HG03457 (cell line): ENCODE results near the gene SLC36A4.
"Not testable (repeated sequence)": the region's sequence is repeated elsewhere in the genome, so short reads cannot be mapped to it uniquely, and the experiment has no call there.

Experiments
- ATAC-seq: cut with Tn5 transposase; IDR thresholded peaks from one replicate; pipeline ENCODE4 v1.9.1; 2021; ENCODE audit warnings: moderate number of reproducible peaks; ENCODE audit not compliant: unreplicated experiment

The SLC36A4 gene

DNA sequence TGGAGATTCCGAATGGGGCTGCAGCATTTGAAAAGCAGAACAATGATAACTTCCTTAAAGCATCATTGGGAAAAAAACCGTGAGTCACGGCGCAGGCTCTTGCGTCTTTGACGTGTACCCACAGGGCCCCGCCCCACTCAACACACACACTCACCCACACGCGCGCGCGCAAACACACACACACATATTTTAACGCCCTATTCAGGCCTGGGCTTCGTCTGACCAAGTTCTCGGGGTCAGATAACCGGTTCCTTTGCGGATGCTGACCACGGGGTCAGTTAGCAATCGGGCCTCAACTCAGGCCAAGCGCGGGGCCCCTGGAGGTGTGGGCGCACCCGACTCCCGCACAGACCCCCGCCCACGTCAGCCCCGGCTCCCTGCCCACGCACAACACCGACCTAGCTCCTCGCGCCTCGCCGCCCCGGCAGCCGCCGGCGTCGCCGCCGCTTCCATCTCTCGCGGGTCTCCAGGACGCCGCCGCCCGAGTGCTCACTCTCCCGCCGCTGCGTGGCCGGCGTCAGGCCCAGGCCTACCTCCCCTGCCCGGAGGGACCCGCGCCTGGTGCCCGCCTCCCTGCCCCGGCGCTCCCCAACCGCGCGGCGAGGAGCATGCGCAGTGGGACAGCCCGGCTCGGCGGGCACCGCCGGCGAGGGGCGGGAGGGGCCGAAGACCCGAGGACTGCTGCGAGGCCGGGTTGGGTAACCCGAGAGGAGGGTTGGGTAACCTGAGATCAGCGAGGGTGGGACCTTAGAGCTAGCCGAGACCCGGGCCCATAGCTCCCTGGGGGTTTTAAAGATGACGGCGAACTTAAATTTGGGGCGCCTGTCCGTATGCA lies at the start of gene SLC36A4:
SLC36A4 (minus strand) TSS at position 612 of the 835 bp plus-strand sequence; CDS start at position 453, 159 bp downstream.
- ATAC-seq, result peak; percentile 88

DNA sequence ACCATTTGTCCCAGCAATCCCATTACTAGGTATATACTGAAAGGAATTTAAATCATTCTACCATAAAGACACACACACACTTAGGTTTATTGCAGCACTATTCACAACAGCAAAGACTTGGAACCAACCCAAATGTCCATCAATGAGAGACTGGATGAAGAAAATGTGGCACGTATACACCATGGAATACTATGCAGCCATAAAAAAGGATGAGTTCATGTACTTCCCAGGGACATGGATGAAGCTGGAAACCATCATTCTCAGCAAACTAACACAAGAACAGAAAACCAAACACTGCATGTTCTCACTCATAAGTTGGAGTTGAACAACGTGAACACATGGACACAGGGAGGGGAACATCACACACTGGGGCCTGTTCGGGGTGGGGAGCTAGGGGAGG lies 49.0 kb upstream of the SLC36A4 start:
- ATAC-seq, result not testable (repeated sequence)

DNA sequence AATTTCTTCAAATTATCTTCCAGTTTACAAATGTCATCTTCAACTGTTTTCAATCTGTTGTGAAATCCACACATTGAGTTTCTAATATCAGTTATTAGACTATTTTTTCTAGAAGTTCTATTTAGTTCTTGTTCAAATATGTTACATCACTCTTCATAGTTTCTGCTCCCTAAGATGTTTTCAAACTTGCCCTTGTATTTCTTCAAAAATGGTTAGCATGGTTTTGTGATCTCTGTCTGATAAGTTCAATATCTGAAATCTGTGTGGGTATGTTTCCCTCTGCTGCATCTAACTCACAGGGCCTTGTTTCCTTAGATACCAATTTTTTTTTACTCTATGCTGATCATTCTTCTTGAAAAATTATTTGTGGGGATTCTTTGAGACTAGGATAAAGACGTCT lies 46.2 kb upstream of the SLC36A4 start:
- no peak for ATAC-seq

DNA sequence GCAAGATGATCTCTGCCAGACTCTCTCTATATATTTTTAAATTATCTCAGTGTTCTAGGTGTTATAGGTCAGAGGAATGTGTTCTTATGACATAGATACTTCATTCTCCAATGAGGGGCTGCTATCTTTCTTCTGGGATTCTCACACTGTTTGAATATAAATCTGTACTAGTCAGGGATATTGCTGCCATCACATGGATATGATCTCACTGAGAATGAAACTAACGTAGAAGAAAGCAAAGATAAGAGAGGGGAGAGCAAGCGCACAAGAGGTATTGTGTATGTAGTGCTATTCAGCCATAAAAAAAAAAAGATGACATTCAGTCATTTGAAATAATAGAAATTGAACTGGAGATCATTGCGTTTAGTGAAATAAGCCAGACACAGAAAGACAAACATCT lies 42.2 kb upstream of the SLC36A4 start:
- ATAC-seq, result no peak

DNA sequence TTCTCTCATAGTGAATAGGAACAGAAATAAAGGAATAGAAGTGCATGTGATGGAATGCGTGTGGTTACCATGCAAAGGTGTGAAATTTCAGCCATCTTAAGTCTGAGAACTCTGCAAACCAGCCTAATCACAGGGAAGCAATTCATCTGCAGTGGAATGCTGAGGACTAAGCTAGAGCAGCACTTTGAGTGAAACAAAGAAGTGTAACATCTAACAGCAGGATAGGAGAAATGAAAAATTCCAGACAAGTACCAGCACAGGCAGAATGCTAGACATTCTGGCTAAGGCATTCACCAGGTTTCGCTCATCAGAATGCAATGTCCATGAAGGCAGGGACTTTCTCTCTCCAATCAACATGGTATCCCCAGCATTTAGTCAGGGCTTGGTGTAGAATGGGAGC lies 41.2 kb upstream of the SLC36A4 start:
- ATAC-seq, result no peak

DNA sequence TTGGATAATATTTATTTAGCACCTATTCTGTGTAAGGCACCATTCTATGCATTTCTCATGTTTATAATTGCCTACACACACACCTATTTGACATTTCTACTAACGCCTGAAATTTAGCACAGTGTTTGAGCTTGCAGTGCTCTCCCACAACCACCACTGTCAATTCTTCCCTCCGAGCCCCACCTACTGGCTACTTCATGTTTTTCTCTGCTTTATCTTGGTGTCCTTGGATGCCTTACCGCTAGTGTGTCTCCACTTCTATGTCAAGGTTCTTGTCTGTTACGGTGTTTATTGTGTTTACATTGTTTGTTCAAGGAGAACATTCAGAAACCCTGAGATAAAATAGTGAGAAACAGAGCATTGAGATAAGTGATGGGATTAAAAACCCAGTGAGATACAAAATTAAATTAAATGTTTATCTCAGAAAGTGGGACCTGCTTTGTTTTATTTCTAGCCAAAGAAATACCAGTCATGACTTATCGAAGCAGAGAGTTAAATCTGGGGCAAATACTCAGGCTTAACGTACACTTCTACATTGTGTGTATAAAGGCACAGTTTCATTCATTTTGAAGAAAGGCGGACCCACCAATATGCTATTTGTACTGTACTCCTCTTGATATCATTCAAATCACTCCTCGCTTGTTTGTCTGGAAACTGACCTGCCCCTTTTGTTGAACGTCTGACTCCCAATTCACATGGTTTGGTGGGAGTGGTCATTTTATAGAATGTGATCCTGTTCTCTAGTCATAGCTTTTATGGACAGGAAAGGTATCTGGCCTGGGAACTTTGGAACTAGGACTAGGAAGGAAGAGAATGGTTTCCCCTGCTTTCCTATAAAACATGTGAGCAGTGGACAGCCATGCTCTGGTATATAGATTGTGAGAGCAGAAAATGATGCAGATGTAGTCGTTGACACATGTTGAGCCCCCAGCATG lies 39.2 kb upstream of the SLC36A4 start:
- ATAC-seq, result no peak

DNA sequence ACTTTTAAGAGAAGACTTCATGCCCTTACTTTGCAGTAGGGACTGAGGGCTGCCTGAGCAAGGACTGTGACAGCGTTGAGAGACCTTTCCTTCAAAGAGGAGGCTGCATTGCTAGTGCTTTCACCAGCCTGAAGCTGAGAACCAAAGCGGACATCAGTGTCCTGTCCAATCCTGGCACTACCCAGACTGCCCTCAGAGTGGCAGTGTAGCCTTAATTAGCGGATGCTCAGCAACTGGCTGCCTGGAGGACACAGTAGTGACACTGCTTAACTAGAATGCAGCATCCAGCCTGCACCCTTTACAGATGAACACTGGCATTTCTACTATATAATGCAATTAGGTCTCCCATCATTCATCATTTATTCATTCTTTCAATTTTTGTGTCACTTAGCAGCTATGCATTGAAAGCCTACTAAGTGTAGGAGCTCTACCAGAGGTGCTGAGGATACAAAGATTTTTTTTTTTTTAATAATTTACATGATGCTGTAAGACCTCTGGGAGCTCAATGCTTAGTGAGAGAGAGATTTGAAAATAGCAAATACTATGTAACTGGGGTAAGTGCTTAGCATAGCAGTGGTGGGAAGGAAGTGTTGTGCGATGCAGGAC lies 36.9 kb upstream of the SLC36A4 start:
- ATAC-seq, result peak; percentile 97

DNA sequence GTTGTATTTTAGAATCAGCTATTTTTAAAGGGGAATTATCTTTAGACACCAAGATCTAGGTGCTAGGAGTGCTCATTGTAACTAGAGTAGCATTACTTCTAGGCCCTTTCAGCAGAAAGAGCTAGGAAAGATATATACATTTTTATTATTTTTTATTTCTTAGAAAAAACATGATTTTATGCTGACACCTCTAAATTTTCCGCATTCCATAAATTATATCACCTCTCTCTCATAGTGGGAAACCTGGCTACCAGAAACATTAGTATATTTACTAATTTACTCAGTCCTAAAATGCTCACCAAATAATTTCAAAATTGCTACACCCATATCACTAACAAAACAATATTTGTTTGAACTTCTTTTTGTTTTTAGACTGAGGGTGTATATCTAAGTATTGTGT lies 32.1 kb upstream of the SLC36A4 start:
- no peak for ATAC-seq

DNA sequence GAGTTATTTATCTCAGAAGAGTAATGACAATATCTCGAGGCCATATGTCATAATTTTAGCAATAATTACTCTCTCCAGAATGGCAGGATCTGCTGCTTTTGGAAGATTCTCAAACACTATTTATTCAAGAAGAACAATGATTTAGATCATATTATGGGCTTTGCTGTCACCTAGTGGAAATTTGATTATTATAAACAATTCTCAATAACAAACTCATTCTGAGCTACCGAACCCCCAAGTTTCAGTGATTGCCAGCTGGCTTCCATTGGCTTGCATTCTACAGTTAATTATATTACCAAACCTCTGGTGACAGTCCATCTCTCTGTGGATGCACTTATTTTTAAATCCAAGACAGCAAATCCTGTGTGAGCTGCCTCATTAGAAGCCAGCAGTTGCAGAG lies 27.9 kb upstream of the SLC36A4 start:
- no peak for ATAC-seq

DNA sequence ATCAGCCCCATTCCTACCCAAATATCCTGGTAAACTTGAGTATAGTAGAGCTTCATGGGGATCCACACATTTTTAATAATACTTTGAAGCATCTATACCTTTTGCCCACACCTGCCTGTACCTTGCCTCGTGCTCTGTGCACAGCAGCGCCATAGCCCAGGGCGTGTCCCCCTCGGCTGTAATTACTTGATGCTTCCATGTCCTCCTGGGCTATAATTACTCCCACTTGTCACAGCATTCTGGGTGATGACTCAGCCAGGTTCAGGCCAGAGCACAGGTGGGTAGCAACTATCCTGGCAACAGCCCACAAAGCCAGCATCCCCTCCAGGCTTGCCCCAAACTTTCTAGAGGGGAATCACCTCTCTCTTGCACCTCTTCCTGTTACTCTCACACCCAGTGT lies 23.7 kb upstream of the SLC36A4 start:
- no peak for ATAC-seq

DNA sequence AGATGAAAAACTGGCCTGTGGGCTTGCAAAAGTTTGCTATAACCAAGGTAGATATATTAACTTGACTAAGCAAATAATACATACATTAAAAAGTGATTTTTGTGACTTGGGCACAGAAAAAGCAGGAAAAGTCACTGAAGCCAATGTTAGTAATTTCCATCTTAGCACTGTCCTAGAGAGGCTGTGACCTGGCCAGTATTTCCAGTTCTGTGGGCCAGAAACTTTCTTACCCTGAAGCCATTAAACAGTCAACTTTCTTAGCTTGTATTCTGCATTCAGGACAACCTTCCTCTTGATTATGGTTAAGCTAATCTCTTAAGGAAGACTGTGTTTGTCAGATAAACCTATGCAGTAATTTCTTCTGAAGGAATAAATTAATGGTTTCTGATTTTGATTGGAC lies 22.3 kb upstream of the SLC36A4 start:
- ATAC-seq, result no peak

DNA sequence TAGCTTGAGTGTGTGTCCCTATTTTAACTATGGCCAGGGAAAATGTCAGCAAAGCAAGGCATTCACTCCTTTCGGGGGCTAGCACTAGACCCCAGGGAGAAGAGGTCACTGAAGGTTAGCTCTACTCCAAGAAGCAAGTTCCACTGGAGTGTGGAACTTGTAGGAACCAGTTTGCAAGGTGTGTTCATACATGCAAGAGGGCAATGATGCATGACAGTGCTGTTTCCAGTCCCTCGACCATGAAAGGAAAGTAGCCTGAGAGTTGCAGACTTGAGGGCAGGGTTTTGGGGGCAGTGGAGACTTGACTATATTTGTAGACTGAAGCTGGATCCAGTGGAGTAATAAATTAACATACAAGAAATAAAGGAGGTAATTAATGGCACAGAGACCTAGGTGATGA lies 21.6 kb upstream of the SLC36A4 start:
- no peak for ATAC-seq

DNA sequence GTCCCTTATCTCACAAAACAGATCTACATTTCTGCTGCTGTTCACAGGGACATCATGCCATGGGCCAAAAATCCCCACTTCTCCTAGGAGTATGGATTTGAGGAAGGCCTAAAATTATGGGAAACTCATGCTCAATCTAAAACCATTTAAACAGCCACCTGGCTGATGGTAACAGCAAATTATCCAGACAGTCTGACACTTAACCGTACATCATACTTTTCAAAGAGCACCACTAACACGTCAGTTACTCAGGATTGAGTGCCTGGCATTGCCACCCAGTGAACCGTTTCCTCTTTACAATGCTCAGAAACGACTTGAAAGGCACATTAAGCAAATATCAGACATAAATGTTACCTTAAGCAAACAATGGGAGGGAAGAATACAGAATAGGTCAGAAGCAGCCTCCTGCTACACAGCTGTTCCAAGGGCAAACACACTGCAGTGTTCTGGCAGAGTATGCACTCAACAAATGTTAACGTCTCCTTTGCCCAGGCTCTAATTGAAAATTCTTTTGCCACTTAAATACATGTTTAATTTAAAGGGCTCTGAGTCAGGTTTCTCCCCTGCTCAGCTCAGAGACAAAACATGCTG lies 18.8 kb upstream of the SLC36A4 start:
- no peak for ATAC-seq

DNA sequence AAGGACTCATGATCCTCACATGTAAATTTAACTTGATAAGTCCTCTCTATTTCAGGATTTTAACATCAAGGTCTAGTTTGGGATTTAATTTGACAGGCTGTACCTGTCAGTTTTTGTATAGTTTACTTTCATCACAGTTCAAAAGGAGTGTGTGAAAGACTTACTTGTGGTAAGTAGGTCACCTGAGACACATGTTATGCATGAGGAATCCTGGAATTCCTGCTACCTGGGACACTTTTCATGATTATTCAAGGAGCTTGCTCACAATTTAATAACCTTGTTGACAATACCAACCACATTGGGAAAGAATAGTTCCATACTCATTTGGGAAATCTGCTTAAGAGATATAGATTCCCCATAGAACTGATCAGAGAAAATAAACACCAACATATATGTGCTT lies 15.8 kb upstream of the SLC36A4 start:
- ATAC-seq, result no peak

DNA sequence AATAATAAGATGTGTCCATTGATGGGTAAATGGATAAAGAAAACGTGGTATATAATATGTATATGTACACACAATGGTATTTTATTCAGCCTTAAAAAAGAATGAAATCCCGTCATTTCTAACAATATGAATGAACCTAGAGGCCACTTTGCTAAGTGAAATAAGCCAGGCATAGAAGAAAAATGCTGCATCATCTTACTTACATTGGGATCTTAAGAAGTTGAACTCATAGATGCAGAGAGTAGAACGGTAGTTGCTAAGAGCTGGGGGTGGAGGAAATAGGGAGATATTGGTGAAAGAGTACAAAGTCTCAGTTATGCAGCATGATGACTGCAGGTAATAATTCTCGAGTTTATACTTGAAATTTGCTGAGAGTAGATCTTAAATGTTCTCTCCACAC lies 14.3 kb upstream of the SLC36A4 start:
- no peak for ATAC-seq

DNA sequence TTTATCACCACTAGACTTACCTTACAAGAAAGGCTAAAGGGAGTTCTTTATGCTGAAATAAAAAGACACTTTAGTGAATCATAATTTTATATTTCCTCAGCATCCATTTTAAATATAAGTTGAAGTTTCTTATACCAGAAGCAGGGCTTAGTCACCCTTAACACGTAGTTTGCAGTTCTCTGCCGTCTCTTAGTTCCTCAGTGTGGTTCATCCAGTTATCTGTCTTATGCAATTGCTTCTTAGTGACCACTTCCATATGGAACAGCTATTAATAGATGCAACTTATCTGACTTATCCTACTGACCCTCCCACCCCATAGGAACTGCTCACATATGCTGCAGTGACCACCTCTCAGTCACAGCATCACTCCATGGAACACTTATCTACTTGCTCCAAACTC lies 11.7 kb upstream of the SLC36A4 start:
- ATAC-seq, result no peak

DNA sequence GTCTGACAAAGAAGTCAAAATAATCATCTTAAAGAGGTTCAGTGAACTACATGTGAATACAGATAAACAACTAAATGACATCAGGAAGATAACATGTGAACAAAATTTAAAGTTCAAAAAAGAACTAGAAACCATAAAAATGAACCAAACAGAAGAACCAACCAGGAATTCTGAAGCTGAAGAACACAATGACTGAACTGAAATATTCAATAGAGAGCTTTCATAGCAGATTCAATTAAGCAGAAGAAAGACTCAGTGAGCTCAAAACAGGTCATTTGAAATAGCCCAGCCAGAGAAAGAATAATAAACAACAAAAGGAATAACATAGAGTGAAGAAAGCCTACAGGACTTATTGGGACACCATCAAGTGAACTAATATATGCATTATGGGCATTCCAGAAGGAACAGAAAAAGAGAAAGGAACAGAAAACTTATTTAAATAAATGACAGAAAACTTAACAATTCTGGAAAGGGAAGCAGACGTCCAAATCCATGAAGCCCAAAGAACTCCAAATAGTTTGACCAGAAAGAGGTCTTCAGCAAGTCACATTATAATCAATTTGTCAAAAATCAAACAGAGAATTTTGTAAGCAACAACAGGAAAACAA lies 11.0 kb upstream of the SLC36A4 start:
- no peak for ATAC-seq

DNA sequence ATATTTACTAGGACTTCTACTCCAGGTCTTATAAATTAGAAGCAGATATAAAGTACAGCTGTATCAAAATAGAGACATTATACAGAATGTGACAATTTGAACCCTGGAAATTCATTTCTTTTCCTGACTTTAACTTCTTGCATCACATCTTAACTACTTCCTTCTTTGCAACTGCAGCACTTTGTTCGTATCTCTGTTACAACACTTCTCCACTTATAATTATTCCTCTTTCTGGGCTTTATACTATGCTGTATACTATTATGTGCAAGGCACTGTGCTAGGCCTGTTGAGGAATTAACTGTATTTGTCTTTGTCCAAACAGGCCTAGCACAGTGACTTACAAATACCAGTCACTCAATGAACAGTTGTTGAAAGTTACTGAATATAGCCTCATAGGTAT lies 1.8 kb upstream of the SLC36A4 start:
- no peak for ATAC-seq

DNA sequence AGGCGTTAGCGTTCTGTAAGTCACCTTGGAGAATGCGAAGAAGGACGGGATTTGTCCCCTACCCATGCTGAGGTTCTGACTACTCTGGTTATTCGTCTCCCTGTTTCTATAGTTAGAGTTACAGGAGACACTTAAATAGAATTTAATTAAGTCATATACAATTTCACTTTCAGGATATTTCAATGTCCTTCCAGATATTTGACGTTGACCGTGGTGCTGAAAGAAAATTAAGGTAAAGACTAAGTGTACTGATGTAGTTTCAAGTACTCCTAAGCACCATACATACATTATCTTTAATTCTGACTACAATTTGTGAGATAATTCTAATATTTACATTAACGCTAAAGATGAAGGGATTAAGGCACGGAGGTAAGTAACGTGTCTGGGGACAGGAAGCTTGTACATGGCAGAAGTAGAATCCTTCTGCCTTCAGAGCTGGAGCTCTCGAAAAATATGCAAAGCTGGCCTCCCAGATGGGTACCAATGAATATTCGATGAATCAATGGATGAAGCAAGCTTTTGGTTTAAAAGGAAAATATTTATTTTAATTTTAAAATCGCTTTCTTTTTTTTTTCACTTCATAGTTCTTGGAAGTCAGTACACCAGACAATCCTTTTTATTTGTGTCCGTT lies 539 bp upstream of the SLC36A4 start:
- ATAC-seq, result no peak

DNA sequence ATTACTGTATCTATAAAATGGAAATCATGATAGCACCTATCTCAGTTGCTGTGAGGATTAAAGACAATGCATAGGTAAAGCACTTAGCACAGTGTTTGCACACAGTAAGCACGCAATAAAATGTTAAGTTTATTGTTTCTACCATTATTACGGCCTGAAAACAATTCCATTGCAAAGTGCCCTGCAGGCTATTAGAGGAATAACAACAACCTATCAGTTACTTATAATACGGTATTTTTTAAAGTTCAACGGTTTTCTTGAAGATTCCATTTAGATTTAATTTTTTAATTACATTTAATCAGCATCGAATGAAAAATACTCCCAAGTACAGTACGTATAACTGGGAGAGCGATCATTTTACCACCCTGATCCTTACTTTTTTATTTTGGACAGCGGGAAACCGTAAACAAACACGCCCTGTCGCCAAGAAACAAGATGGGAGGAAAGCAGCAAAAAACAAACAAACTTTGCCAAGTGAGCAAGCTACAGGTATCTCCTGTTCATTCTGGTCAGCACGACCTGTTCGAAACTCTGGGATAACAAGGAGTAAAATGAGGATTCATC lies 893 bp downstream of the SLC36A4 start:
- ATAC-seq, result peak; percentile 8
